Adipocyte (in vitro differentiated cells): Measurements from ENCODE around the gene AGPAT3.

Experiments used
- DNase-seq: peaks from one replicate; pipeline ENCODE4 v3.0.0-alpha.2; 2015; ENCODE audit warnings: low read depth
- H3K27me3 ChIP-seq: replicated peaks from 2 replicates; pipeline ENCODE4 v1.7.0; 2013; ENCODE audit warnings: mild to moderate bottlenecking, low read length, moderate library complexity; ENCODE audit not compliant: control insufficient read depth, insufficient read depth
- H3K36me3 ChIP-seq: 2 replicates; pipeline ENCODE4 v1.7.0; 2013; ENCODE audit warnings: low read length, mild to moderate bottlenecking, moderate library complexity; ENCODE audit not compliant: control insufficient read depth, insufficient read depth, severe bottlenecking
- H3K4me1 ChIP-seq: 2 replicates; pipeline ENCODE4 v1.7.0; 2013; ENCODE audit warnings: mild to moderate bottlenecking, low read length, moderate library complexity; ENCODE audit not compliant: control insufficient read depth, insufficient read depth
- H3K4me3 ChIP-seq: 2 replicates; pipeline ENCODE4 v1.7.0; 2013; ENCODE audit warnings: mild to moderate bottlenecking, low read length, moderate library complexity
- H3K9ac ChIP-seq: 2 replicates; pipeline ENCODE4 v1.7.0; 2013; ENCODE audit warnings: mild to moderate bottlenecking, low read length, moderate library complexity
- H3K9me3 ChIP-seq: 2 replicates; pipeline ENCODE4 v1.7.0; 2013; ENCODE audit warnings: mild to moderate bottlenecking, low read length, moderate library complexity; ENCODE audit not compliant: control insufficient read depth

AGPAT3 gene

DNA sequence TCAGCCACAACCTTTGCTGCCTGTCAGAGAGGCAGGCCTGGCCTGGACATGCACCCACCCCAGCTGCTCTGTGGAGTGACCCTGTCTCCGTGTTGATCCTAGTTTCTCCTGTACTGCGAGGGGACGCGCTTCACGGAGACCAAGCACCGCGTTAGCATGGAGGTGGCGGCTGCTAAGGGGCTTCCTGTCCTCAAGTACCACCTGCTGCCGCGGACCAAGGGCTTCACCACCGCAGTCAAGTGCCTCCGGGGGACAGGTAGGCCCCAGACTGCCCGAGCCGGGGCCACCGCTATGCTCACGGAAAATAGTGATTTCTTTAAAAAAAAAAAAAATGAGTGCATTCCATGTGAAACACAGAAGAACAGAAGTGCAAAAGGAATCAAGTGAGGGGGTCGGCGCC lies 105.5 kb downstream of the AGPAT3 start:
- DNase-seq: no peak
- Histone ChIP-seq H3K27me3 (no peaks in the 10 kb centered on the region), H3K9ac (no peak overlapping the region), H3K4me3 (no peak overlapping the region), H3K9me3 (no peaks in the 10 kb centered on the region), H3K4me1 (no peaks in the 10 kb centered on the region), H3K36me3 (peaks cover 35% of the 10 kb centered on the region)

DNA sequence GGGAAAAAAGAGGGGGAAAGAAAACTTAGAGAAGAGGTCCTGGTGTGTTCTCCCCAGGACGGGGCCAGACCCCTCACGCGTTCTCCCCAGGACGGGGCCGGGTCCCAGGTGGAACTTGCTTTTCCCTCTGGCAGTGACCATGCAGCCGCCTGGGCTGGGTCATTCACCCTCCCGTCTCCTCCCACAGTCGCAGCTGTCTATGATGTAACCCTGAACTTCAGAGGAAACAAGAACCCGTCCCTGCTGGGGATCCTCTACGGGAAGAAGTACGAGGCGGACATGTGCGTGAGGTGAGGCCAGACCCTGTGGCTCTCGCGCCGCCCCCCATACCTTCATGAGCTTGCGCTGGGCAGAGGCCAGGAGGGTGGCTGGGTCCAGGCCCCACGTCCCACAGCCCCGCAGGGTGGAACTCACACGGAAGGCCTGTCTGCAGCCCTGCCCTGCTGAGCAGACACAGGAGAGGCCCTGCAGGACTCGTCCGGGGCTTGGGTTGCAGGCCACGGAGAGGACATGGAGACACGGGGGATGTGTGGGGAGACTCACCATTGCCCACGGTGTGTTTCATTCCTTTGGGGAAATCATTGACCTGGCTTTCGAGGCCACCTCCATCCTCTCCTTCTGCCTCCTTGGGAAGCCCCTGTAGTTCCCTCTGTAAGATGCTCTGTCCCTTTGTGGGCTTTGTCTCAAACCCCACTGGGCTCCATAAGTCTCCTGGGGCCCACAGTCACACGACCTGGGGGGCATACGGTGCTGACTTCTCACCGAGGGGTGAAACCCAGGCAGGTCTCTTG lies 106.4 kb downstream of the AGPAT3 start:
- Histone ChIP-seq H3K4me3 (no peak overlapping the region), H3K9me3 (no peaks in the 10 kb centered on the region), H3K36me3 (peaks cover 35% of the 10 kb centered on the region), H3K27me3 (no peaks in the 10 kb centered on the region), H3K9ac (no peak overlapping the region), H3K4me1 (no peaks in the 10 kb centered on the region)
- DNase-seq: no peak

DNA sequence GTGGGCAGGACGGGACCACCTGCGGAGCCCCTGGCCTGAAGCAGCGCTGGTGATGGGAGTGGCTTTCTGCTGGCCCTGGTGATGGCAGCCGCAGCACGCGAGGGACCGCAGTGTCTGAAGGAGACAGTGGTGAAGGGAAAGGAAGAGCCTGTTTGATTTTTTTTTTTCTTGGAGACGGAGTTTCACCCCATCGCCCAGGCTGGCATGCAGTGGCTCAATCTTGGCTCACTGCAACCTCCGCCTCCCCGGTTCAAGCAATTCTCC lies 106.9 kb downstream of the AGPAT3 start:
- H3K4me3 ChIP-seq: no peak overlapping the region
- H3K4me1 ChIP-seq: no peaks in the 10 kb centered on the region
- no peaks in the 10 kb centered on the region for H3K9me3 ChIP-seq
- H3K27me3 ChIP-seq: no peaks in the 10 kb centered on the region
- DNase-seq: no peak
- no peak overlapping the region for H3K9ac ChIP-seq
- peaks cover 35% of the 10 kb centered on the region for H3K36me3 ChIP-seq

- Histone ChIP-seq H3K9me3 (no peaks in the 10 kb centered on the region), H3K4me3 (no peak overlapping the region), H3K9ac (no peak overlapping the region), H3K36me3 (peaks cover 33% of the 10 kb centered on the region), H3K27me3 (no peaks in the 10 kb centered on the region), H3K4me1 (no peaks in the 10 kb centered on the region)
- DNase-seq: no peak
Observed at GRCh38 chr21:43972850-43973633, 108.0 kb downstream of the AGPAT3 start.

GRCh38 chr21:43973634-43973955 lies 108.6 kb downstream of the AGPAT3 start:
- Histone ChIP-seq H3K9ac (no peak overlapping the region), H3K4me3 (no peak overlapping the region), H3K4me1 (no peaks in the 10 kb centered on the region), H3K9me3 (no peaks in the 10 kb centered on the region), H3K27me3 (no peaks in the 10 kb centered on the region), H3K36me3 (peaks cover 33% of the 10 kb centered on the region)
- DNase-seq: no peak

DNA sequence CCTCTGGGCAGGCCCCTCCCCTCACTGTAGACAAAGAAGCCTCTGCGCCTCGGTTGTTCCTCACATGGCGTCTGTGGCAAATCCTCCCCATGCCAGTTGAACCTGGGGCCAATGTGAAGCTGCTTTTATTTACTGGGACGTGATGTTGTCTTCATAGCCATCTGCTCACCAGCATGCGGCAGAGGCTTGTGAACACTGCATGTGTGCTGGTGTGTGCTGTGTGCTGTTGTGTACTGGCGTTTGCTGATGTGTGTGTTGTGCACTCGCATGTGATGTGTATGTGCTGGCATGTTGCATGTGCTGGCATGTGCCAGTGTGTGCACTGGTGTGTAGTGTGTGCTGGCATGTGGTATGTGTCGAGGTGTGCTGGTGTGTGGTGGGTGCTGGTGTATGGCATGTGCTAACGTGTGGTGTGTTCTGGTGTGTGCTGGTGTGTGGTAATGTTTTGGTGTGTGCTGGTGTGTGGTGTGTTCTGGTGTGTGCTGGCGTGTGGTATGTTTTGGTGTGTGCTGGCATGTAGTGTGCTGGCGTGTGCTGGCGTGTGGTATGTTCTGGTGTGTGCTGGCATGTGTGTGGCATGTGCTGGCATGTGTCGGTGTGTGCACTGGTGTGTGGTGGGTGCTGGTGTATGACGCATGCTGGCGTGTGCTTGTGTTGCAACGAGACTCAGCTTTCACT lies 109.9 kb downstream of the AGPAT3 start:
- Histone ChIP-seq H3K27me3 (no peaks in the 10 kb centered on the region), H3K9me3 (no peaks in the 10 kb centered on the region), H3K4me3 (no peak overlapping the region), H3K36me3 (peaks cover 24% of the 10 kb centered on the region), H3K9ac (no peak overlapping the region), H3K4me1 (no peaks in the 10 kb centered on the region)
- DNase-seq: no peak

GRCh38 chr21:43975469-43976098 lies 110.6 kb downstream of the AGPAT3 start:
- H3K4me3 ChIP-seq: no peak overlapping the region
- DNase-seq: peak; percentile 81
- no peaks in the 10 kb centered on the region for H3K9me3 ChIP-seq
- no peaks in the 10 kb centered on the region for H3K27me3 ChIP-seq
- peaks cover 21% of the 10 kb centered on the region for H3K36me3 ChIP-seq
- no peaks in the 10 kb centered on the region for H3K4me1 ChIP-seq
- no peak overlapping the region for H3K9ac ChIP-seq

GRCh38 chr21:43976661-43977060 lies 111.6 kb downstream of the AGPAT3 start:
- H3K4me1 ChIP-seq: no peaks in the 10 kb centered on the region
- H3K36me3 ChIP-seq: peaks cover 18% of the 10 kb centered on the region
- no peak for DNase-seq
- H3K9ac ChIP-seq: no peak overlapping the region
- no peaks in the 10 kb centered on the region for H3K9me3 ChIP-seq
- no peak overlapping the region for H3K4me3 ChIP-seq
- H3K27me3 ChIP-seq: no peaks in the 10 kb centered on the region

DNA sequence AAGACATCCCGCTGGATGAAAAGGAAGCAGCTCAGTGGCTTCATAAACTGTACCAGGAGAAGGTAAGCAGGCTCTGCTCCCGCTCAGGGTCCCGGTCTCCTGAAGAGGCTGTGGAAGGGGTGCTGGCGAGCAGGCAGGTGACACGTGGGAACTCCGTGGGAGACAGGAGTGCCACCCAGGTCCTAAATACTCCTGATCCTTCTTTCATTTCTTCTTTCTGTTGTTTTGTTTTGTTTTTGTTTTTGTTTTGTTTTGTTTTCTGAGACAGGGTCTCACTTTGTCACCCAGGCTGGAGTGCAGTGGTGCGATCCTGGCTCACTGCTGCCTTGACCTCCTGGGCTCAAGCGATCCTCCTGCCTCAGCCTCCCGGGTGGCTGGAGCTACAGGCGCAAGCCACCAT lies 113.0 kb downstream of the AGPAT3 start:
- no peaks in the 10 kb centered on the region for H3K9me3 ChIP-seq

DNA sequence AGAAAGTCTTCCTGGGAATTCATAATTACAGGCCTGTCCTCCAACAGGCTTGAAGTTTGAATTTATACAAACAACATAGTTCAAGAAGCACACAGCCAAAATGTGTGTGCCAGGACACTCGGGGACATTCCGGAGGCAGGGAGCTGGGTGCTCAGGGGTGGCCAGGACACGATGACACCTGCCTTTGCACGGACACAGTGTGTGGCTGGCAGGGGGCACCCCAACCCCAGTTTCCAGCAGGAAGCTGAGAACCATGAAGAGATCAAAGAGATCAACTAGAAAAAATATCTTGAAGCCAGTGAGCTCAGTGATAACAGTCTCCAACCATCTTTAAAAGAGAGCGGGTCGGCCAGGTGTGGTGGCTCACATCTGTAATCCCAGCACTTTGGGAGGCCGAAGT lies 114.6 kb downstream of the AGPAT3 start:
- H3K9ac ChIP-seq: no peak overlapping the region
- no peaks in the 10 kb centered on the region for H3K27me3 ChIP-seq
- peaks cover 20% of the 10 kb centered on the region for H3K36me3 ChIP-seq
- DNase-seq: no peak
- no peak overlapping the region for H3K4me3 ChIP-seq
- H3K9me3 ChIP-seq: no peaks in the 10 kb centered on the region
- no peaks in the 10 kb centered on the region for H3K4me1 ChIP-seq

More for the DNA sequence above, 113.0 kb downstream of the AGPAT3 start:
- DNase-seq: no peak
- H3K36me3 ChIP-seq: peaks cover 20% of the 10 kb centered on the region
- H3K27me3 ChIP-seq: no peaks in the 10 kb centered on the region
- H3K4me3 ChIP-seq: no peak overlapping the region
- no peak overlapping the region for H3K9ac ChIP-seq
- no peaks in the 10 kb centered on the region for H3K4me1 ChIP-seq

DNA sequence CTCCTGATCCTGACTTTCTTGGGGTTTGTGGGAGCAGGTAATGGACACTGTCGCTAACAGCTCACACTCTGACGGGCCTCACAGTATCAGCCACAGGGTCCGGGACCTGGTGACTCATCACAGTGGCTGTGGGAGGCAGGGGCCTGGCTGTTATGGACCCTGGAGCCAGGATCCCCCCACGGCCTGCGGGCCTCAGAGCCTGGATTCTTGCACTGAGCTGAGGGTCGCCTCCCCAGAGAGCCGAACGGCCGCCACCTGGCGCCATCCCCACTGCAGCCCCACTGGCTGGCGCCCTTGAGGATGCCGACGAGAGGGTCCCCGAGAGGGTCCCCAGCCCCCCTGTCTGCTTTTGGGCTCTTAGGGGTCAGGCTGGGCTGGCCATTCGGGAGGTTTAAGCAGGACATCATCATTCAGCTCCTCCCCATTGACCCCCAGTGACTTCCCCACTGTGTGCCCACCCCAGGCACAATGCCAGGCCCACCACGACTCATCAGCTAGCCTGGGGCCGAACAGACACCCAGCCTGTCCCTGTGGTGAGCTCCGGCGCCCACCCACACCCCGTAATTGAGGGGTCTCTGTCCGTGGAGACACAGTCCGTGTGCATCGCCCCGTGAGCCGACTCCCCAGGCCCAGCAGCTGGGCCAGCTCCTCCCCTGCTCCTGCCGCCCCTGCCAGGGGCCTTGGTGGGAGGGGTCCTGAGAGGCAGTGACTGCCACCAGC lies 116.3 kb downstream of the AGPAT3 start:
- no peak overlapping the region for H3K9ac ChIP-seq
- peaks cover 20% of the 10 kb centered on the region for H3K36me3 ChIP-seq
- H3K4me3 ChIP-seq: no peak overlapping the region
- H3K27me3 ChIP-seq: no peaks in the 10 kb centered on the region
- no peak for DNase-seq
- H3K9me3 ChIP-seq: no peaks in the 10 kb centered on the region
- no peaks in the 10 kb centered on the region for H3K4me1 ChIP-seq
